Dendritic cell treated with granulocyte-macrophage colony-stimulating factor and Interleukin-4, amounts not matched to agents 40 ng/mL and 50 ng/mL, for 4 days (primary cell): ENCODE data around the gene P2RX2.

Source experiments
- H3K27ac Mint-ChIP-seq: one replicate; pipeline ENCODE4 v1.8.0; 2022; ENCODE audit warnings: mild to moderate bottlenecking, mixed read lengths
- H3K27me3 Mint-ChIP-seq: one replicate; pipeline ENCODE4 v1.8.0; 2022; ENCODE audit warnings: mild to moderate bottlenecking, mixed read lengths
- H3K36me3 Mint-ChIP-seq: one replicate; pipeline ENCODE4 v1.8.0; 2022; ENCODE audit warnings: low read depth, mixed read lengths
- H3K4me1 Mint-ChIP-seq: one replicate; pipeline ENCODE4 v1.8.0; 2022; ENCODE audit warnings: low read depth, mixed read lengths
- H3K4me3 Mint-ChIP-seq: one replicate; pipeline ENCODE4 v1.8.0; 2022; ENCODE audit warnings: mild to moderate bottlenecking, moderate library complexity, mixed read lengths
- H3K9me3 Mint-ChIP-seq: one replicate; pipeline ENCODE4 v1.8.0; 2022; ENCODE audit warnings: mixed read lengths
- intact Hi-C: fragments of 100-400 bp; cut with micrococcal nuclease; formaldehyde crosslinking; loops from one replicate; pipeline ENCODE4 v1.15.0; 2022

The P2RX2 gene

DNA sequence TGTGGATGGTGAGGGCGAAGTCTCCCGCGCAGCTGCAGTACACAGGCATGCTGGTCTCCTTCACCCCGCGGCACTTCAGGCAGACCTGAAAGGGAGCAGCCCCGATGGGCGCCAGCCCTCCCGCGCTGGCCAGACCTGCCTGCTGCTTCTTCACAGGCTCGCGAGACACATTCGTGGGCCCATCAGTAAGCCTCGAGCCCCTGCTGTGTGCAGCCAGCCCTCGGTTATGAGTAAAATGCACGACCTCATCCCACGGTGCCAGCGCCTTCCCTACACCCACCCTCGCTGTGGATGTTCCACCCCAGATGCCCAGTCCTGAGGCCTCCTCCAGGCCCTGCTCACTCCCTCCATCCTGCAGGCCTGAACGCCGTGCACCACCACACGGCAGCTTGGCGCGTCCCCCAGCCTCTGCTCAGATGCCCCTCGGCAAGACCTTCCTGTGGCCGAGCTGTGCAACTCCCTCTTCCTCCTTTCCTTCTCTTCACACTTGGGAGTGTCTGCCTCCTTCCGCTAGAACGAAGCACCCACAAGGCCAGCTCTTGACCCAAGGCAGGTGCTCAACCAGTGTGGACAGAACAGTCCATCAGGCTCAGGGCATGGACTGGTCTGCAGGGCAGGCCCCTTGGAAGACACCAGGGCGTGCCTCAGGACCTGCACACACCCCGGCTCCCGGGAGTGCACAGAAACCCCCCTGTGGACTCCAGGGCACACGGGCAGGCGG, 6.5 kb downstream of the P2RX2 start:
- Mint-ChIP-seq H3K27me3 (peaks cover 18% of the 10 kb centered on the region), H3K36me3 (peaks cover 43% of the 10 kb centered on the region), H3K27ac (no peak overlapping the region), H3K4me3 (no peak overlapping the region), H3K4me1 (peaks cover 6% of the 10 kb centered on the region), H3K9me3 (no peaks in the 10 kb centered on the region)
- intact Hi-C loops = no loop called here

GRCh38 chr12:132625731-132626430, 7.3 kb downstream of the P2RX2 start:
- Mint-ChIP-seq H3K27me3 (peaks cover 10% of the 10 kb centered on the region), H3K36me3 (peaks cover 52% of the 10 kb centered on the region), H3K9me3 (no peaks in the 10 kb centered on the region), H3K4me3 (no peak overlapping the region), H3K4me1 (peaks cover 6% of the 10 kb centered on the region), H3K27ac (no peak overlapping the region)
- intact Hi-C loops = no loop called here

DNA sequence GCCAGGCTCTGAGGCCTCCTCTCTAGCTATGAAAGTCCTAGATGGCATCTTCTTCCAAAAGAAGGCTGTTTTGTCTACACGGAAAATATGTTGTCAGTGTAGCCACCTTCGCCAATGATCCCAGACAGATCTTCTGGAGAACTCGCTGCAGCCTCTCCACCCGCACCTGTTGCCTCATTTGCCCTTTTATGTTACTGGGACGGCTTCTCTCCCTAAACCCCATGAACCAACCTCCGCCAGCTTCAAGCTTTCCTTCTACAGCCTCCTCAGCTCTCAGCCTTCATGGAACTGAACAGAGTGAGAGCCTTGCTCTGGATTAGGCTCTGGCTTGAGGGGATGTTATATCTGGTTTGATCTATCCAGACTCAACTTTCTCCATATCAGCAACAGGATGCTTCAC, 10.8 kb downstream of the P2RX2 start:
- intact Hi-C loops = no loop called here
- Mint-ChIP-seq H3K27ac (no peak overlapping the region), H3K4me1 (no peaks in the 10 kb centered on the region), H3K9me3 (no peaks in the 10 kb centered on the region), H3K36me3 (peaks cover 81% of the 10 kb centered on the region), H3K4me3 (no peak overlapping the region), H3K27me3 (no peaks in the 10 kb centered on the region)

- H3K27me3 Mint-ChIP-seq = no peaks in the 10 kb centered on the region
- no peaks in the 10 kb centered on the region for H3K9me3 Mint-ChIP-seq
- no peak overlapping the region for H3K27ac Mint-ChIP-seq
- peaks cover 81% of the 10 kb centered on the region for H3K36me3 Mint-ChIP-seq
- H3K4me3 Mint-ChIP-seq = no peak overlapping the region
- H3K4me1 Mint-ChIP-seq = no peaks in the 10 kb centered on the region
- intact Hi-C loops = no loop called here
These were observed 12.1 kb downstream of the P2RX2 start for GRCh38 chr12:132630672-132631071.

GRCh38 chr12:132631666-132632065, 13.1 kb downstream of the P2RX2 start:
- intact Hi-C loops = no loop called here
- H3K4me3 Mint-ChIP-seq = no peak overlapping the region
- H3K36me3 Mint-ChIP-seq = peaks cover 82% of the 10 kb centered on the region
- no peaks in the 10 kb centered on the region for H3K9me3 Mint-ChIP-seq
- no peaks in the 10 kb centered on the region for H3K27me3 Mint-ChIP-seq
- H3K4me1 Mint-ChIP-seq = no peaks in the 10 kb centered on the region
- no peak overlapping the region for H3K27ac Mint-ChIP-seq

- Mint-ChIP-seq H3K4me1 (no peaks in the 10 kb centered on the region), H3K27me3 (no peaks in the 10 kb centered on the region), H3K9me3 (no peaks in the 10 kb centered on the region), H3K27ac (no peak overlapping the region), H3K36me3 (peaks cover 92% of the 10 kb centered on the region), H3K4me3 (no peak overlapping the region)
- intact Hi-C loops = no loop called here
These were observed 14.1 kb downstream of the P2RX2 start for GRCh38 chr12:132632521-132633228.

GRCh38 chr12:132633398-132633797, 14.8 kb downstream of the P2RX2 start:
- no peak overlapping the region for H3K27ac Mint-ChIP-seq
- no peak overlapping the region for H3K4me3 Mint-ChIP-seq
- peaks cover 99% of the 10 kb centered on the region for H3K36me3 Mint-ChIP-seq
- no peaks in the 10 kb centered on the region for H3K4me1 Mint-ChIP-seq
- no peaks in the 10 kb centered on the region for H3K27me3 Mint-ChIP-seq
- no peaks in the 10 kb centered on the region for H3K9me3 Mint-ChIP-seq
- intact Hi-C loops = no loop called here

DNA sequence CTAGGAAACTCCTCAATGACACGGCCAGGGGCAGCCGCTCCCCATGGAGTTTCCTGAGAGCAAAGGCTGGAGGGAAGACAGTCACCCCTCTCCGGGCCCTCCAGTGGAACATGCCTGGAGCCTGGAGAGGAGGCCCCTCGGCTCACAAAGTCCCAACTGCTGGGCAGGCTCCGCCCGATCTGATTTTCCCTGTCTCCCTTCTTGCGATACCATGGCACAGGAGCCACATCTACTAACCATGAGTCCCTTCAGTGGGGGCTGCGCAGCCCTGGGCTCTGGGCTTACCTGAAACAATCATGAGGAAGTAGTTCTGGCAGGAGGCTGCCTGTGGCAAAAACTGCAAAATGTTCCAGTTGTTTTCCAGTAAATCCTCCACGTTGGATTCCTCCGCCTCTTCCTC, 15.3 kb downstream of the P2RX2 start:
- intact Hi-C loops = no loop called here
- Mint-ChIP-seq H3K9me3 (no peaks in the 10 kb centered on the region), H3K4me3 (no peak overlapping the region), H3K36me3 (peaks cover 98% of the 10 kb centered on the region), H3K4me1 (no peaks in the 10 kb centered on the region), H3K27me3 (no peaks in the 10 kb centered on the region), H3K27ac (no peak overlapping the region)

DNA sequence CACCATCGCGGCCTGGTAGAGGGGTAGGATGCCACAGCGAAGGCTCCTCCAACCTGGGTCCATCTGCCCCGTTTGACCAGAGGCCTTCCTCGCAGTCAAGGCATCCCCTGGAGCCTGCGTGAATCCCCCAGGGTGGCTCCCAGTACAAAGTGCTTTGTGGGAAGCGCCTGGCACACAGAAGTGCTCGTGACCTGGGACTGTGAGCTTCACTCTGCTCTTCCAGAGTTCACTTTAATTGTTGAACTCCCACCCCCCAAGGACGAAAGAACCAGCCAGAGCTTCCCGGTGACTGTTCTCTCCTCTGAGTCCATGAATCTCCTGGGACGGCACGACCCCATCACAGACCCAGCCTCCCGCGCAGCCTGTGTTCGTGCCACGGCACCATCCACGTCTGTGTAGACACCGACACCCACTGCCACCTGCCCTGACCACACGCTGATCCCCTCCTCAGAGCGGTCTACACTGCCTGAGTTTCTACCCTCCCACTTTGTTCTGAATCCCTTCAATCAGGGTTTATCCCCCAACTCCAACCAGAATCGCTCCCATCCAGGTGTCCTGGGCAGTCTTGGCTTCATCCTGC, 15.9 kb downstream of the P2RX2 start:
- peaks cover 99% of the 10 kb centered on the region for H3K36me3 Mint-ChIP-seq
- H3K27me3 Mint-ChIP-seq = no peaks in the 10 kb centered on the region
- H3K27ac Mint-ChIP-seq = no peak overlapping the region
- intact Hi-C loops = no loop called here
- no peak overlapping the region for H3K4me3 Mint-ChIP-seq
- no peaks in the 10 kb centered on the region for H3K4me1 Mint-ChIP-seq
- no peaks in the 10 kb centered on the region for H3K9me3 Mint-ChIP-seq

DNA sequence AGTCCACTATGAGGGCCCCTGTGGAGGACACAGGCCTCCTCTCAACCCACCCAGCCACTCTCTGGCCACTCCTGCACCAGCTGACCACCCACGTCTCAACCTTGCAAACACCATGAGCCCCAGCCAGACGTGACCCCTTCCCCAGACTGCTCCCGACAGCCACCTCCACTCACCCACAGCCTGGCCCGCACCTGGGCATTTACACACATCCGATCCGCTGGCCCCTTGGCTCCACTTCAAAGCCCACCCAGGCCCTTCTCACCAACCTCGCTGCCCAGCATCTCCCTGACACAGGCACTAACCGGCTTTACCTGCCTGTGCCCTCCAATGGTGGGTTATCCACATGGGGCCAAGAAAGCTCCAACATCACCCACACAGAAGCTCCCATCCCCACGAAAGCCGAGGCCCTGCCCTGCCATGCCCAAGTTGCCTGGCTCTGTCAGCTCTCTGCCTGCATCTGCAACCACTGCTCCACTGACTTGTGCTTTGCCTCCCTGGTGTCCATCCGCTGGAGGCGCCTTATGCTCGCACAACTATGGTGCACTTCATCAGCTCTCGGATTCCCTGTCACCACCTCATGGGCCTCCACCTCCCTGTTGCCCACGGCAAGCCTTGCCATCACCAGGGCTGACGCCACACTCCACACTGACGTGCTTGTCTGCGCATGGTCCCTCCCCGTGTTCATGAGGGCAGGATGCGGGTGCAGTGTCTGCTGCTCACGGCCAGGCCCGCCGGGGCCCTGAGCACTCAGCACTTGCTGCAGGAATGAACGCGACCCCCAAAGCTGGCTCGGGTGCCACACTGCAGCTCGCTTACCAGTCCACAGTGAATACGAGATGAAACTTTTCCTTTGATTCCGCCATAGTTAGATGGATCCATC, 16.7 kb downstream of the P2RX2 start:
- intact Hi-C loops = no loop called here
- H3K4me3 Mint-ChIP-seq = no peak overlapping the region
- no peaks in the 10 kb centered on the region for H3K9me3 Mint-ChIP-seq
- peaks cover 99% of the 10 kb centered on the region for H3K36me3 Mint-ChIP-seq
- no peak overlapping the region for H3K27ac Mint-ChIP-seq
- H3K4me1 Mint-ChIP-seq = peaks cover 5% of the 10 kb centered on the region
- H3K27me3 Mint-ChIP-seq = no peaks in the 10 kb centered on the region

DNA sequence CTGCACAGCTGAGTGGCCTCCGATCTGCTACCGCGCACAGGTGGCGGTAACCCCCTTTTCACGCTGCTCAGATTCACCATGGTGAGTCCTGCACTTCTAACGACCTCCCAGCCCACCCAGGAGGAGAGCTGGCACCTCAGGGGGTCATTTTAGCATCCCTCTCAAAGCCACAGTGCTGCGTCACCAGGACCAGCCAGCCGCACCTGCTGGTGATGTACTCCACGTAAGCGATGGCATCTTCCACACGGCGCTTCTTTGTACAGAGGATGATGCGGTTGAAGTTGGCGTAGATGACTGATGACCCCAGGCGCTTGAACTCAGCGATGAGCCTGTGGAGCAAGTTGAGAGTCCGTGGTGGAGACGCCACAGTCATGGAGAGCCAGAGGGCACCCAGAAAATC, 19.2 kb downstream of the P2RX2 start:
- Mint-ChIP-seq H3K27me3 (no peaks in the 10 kb centered on the region), H3K36me3 (peaks cover 99% of the 10 kb centered on the region), H3K4me1 (peaks cover 5% of the 10 kb centered on the region), H3K4me3 (no peak overlapping the region), H3K9me3 (no peaks in the 10 kb centered on the region), H3K27ac (no peak overlapping the region)
- intact Hi-C loops = no loop called here

DNA sequence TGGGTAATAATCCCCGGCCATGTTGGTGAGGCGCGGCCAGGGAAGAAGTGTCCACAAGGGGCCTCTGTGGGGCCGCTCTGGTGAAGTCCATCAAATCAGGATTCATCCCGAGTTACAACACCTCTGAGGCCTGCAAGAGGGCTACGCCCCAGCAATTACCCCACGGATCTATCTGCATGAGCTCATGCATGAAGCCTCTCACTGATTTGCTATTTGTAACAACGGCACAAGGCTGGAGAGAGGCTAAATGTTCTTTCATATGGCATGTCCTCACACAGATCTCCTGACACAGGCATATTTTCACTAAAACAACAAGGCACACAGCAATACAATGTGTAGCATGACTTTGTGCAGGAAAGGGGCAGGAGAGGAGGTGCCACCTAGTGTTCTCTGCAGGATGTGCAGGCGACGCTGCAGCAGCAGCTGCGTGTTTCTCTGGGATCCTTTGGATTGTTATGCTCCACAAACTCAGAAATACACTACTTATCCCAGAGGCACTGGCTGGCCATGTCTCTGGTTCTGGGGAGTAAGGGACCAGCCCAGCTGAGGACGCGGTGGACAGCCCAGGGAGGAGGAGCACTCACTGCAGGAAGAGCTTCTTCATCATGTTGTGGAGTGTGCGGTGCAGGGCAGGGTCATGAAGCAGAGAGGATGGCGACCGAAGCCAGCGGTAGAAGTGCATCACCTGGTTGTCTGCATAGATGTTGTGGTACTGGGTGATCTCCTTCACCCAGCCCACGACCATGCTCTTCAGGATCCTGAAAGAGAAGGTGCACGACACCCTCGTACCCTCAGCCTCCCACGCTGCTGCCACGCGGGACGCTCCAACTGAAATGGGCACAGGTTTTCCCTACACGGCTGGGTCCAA, 20.2 kb downstream of the P2RX2 start:
- Mint-ChIP-seq H3K4me3 (no peak overlapping the region), H3K36me3 (peaks cover 99% of the 10 kb centered on the region), H3K9me3 (no peaks in the 10 kb centered on the region), H3K27ac (no peak overlapping the region), H3K27me3 (no peaks in the 10 kb centered on the region), H3K4me1 (peaks cover 5% of the 10 kb centered on the region)
- intact Hi-C loops = no loop called here
